ENCODE results near the gene MAD1L1.

The MAD1L1 gene

DNA sequence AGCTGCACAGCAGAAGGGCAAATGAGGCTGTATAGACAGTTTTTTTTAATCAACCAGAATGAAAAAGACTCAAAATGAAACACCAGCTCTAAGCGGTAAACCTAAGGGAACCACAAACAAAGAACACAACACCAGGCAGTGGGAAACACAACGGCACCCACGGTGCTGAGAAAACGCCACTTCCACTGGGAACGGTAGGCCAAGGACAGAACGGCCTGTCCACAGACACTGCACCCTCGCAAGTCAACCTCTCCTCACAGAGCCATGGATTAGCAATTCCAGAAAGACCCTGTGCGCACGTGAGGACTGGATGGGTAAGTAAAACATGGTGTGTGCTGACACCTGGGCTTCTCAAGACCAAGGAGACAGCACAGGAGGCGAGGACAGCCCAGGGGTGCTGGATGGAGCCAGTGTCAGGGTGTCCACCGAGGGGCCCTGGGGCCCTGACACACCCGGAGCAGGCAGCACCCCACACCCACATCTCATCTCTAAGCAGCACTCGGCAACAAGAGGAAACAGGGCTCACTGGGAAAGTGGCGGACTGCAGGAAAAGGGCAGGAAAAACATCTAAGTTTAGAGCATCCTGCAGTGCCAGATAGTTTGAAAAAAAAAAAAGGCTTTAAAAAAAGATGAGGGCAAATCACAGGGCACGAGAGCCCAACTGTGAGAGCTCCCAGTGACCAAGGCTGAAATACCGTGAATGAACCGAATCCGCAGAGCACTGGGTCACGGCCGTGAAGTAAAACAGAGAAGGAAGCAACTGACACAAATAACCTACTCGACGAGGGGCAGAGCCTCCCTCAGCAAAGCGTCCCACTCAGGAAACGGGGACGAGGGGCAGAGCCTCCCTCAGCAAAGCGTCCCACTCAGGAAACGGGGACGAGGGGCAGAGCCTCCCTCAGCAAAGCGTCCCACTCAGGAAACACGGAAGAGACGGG is 120.2 kb downstream of the MAD1L1 start:
- no peak for DNase-seq

DNA sequence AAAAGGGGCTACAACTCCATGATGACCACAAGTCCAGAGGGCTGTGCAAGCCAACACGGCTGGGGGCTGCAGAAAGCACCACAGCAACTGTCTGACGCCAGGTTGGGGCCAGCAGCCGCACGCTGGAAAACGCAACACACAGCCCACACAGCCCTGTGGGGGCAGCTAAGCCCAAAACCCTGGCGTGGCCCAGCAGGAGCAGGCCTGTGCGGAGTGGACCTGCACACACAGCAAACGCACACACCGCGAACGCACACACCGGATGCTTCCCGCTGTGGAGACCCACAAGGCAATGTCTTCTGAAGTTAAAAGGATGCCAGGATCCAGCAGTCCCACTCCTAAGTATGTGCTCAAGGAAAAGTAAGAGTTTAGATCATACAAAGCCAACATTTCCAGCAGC is 121.2 kb downstream of the MAD1L1 start:
- DNase-seq: no peak

DNA sequence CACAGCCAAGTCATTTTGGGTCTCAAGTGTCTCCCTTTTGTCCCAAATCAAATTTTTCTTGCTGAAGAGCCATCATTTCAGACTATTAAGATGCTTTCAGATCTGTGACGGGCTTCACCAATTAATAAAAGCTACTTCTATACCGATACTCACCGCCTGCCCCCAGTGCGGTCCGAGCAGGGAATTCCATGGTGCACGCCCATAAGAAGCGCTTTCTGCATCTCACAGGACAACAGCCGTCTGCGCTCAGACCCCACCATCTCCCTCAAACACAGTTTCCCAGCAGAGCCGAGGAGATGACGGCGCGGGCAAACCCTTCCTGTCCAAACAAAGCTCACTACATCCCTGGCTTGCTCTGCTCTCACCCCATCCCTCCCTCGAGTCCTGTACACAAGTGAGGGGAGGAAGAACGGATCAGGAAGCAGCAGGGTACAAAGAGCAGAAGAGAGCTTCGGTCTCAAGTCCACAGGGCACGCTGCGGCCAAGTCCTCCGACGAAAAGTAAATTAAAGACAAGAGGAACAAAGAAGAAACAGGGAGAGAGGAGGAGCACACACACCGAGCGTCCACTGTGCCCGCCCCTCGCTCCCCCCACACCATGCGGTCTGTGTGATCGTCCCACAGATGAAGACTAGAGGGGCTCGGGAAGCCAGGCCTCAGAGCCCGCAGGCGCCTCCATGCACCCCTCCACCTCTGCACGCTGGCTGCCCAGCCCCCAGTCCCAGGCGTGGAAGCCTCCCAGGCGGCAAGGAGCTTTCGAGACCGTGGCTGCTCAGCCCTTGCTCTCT is 121.9 kb downstream of the MAD1L1 start:
- DNase-seq: no peak

DNA sequence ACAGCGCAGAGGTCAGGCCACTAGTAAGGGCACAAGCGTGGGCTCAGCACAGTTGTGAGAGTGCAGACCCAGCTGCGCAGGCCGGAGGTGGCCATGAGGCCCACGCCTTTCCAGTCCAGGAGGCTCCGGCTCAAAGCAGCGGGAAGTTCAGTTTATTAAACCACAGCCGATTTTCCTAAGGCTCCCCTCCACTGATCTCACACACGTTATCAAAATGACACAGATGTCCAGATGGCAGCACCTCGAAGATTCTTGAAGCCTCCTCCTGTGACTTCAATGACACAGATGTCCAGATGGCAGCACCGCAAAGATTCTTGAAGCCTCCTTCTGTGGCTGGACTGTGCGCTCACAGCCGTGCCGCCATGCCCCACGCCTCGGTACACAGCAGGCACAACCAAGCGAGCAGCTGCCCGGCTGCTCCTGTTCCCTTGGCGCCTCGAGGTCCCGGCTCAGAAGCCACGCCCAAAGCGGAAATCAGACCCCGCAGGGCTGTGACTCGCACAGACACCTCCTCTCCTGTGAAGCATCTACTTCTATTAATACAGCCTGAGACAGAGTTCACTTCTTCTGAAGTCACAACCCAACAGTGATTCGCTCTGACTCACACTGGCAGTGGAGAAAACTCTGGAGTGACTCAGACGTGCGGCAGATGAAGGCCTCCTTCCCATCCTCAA is 122.7 kb downstream of the MAD1L1 start:
- peak in 1 of 2 donors; percentile 61 for DNase-seq

DNA sequence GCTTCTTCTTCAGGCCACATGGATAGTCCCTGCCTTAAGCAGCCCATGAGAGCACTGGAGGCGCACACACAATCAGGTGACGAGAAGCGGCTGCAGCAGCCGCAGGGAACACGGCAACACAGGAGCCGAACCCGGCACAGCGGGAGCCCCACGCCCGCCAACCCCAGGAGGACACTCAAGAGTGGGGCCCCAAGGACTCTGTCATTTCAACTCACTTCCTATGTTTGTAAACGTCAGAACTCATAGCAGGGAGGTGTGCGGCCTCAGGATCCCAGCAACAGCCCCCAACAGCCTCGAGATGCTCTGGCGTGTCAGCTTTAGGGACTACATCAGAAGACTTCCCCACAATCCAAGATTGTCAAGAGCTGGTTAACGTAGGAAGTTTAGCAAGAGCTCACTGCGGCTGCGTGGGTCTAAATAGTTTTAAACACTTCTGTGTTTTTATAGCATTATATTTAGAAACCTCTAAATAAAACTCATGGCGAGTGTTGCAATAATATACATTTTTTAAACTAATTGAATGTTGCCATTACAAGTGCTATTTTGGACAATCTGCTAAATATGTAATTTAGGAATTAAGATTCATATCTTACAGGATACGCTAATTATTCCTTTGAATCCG is 123.4 kb downstream of the MAD1L1 start:
- DNase-seq: no peak

DNA sequence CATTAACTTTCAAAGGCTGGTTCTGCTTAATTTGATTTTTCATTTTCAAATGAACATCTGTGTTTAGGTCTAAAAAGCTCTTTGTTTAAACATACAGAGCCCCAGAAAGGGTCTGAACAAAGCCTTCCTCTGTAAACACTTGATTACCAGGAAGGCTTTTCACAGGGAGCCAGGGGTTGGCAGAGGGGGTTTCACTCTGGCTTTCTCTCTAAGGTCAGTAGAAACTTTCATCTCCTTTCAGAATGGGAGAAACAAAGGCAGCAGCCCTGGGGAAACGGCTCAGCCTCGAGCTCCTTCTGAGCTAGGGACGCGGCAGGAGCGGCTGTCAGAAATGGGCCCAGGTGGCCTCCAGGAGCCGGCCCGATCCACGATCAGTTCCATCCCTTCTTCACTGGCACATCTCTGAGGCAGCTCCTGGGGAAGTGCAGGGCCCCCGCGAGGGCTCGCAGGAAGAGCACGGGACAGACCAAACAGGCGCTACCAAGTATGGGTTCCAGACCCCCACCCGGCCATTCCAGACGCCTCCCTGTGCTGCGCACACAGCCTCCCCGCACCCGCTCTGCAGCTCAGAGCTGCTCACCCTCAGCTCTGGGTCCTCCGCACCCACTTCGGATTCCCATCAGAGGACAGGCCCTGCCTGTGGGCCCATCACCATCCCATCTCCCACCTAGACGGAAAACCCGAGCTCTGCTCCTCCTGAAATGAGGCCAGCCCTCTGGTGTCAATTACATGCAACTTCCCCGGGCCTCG is 124.1 kb downstream of the MAD1L1 start:
- DNase-seq: no peak

DNA sequence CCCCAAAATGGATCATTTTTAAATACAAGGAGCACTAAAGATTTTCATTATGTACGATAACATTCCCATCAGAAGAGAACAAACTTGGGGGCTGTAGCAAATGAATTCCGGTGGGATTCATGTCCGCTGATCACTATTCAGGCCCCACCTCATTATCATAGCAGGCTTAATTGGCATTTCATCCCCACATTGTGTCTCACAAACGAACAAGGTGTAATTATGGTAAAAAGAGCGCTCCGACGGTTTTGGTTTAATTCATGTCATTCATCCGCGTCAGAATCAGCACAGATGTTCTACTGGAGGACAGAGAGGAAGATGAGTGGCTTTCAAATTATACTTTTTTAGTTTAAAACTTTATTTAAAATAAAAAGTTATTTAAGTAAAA is 124.7 kb downstream of the MAD1L1 start:
- DNase-seq: no peak

DNA sequence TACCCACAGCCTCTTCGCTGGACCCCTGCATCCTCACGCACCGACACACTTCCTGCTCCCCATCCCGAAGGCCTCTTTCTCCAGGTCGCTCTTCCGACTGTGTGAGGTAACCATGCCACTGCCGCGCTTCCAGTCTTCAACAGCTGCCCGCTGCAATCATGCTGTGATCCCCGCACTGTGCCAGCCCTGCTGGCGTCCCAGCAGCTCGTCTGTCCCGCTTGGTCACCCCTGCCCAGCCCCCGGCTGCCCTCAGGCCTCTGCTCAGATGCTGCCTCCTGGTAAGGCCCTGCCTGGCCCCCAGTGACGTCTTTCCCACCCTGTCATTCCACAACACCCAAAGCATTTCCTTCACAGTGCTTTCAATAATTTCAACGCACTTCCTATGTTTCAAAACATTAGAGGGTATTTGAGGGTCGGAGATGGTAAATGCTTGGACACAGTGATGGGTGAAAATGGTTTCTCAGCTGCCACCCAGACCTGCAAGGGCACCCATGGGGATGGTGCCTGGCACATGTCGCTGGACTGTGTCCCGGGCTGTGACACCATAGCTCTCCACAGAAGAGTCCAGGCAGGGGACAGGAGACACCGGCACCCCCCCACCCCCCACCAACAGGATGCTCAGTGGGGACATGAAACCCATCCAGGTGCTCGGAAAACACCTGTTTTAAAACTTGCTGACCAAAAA is 125.2 kb downstream of the MAD1L1 start:
- DNase-seq: no peak

DNA sequence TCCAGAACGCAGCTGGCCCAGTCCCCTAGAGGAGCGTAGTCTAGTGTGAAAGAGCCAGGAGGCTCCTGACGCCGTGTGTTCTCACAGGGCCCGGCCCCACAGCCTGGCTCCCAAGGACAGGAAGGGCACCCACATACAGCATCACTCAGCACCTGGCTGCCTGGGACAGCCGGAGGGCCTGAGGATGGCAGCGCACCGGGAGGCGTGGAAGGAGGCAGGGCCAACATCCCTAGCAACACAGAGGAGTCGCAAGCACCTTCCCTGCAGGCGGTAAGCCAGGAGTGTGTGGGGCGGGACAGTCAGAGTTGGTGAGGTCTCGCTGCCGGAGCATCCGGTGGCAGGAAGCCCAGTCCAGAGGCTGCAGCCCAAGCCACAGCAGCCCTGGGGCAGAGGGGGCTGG is 125.8 kb downstream of the MAD1L1 start:
- DNase-seq: no peak

DNA sequence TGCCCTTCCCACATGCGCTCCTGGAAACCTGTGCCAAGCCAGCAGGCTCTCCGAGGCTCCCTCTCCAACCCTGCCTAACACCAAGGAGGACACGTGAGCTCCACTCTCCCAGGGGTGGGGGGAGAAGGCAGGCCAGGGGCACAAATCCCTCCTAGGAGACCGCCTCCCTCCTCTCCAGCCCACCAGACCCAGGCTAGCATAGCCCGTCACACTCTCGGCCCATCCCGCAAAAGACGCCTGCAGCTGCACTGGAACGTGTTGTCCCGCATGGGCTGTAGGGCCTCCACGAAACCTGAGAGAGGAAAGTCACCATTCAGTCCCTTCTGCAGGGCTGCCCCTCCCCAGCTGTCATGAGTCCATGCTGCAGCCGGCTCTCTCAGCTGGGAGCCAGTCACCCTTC is 126.3 kb downstream of the MAD1L1 start:
- DNase-seq: no peak

DNA sequence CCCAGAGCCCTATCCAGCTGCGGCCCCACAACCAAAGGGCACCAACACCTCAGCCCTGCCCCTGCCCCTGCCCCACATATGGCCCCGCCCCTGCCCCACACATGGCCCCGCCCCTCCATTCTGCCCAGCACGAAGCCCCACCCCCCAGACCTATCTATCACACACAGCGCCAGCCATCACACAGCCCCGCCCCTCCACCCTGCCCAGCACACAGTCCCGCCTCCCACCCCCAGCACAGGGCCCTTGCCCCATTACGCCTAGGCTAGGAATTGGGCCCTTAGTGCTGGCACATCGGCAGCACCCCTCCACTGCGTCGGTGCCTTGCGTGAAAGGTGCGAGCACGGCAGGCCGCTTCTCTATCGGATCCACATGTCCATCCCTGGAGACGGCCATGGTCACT is 126.8 kb downstream of the MAD1L1 start:
- no peak for DNase-seq

DNA sequence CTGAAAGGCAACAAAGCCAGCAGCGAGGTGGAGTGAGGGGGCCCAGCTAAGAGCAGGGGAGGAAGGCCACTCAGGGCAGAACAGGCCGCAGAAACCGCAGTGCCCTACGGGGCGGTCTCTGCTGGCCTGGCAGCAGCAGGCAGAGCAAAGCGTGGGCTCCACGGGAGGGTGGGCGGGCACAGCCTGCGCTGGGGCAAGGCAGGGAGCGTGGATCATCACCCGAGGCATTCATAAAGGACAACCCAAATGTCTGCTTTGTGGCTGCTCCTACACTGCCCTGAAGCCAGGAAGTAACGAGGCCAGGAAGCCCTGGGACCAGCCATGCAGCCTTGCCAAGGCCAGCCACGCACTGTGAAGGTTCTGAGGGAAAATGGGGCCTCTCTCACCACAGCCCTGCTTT is 127.5 kb downstream of the MAD1L1 start:
- no peak for DNase-seq

DNA sequence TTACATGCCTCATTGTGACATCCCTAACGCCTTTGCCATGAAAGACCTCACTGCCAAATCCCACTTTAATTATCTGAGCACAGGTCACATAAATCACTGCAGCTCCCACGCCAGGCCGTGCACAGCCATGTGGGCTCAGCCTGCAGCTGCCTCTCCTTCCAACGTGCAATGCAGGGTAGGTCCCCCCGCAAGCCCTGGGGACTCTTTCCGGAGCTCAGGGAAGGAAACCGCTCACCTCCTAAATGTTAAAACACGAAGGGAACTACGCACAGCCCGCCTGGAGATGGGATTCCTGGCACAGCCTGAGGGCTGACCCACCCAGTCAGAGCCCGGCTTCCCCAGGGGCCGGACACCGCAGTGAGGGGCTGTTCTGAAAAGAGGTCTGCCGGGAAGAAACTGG is 128.0 kb downstream of the MAD1L1 start:
- DNase-seq: no peak

DNA sequence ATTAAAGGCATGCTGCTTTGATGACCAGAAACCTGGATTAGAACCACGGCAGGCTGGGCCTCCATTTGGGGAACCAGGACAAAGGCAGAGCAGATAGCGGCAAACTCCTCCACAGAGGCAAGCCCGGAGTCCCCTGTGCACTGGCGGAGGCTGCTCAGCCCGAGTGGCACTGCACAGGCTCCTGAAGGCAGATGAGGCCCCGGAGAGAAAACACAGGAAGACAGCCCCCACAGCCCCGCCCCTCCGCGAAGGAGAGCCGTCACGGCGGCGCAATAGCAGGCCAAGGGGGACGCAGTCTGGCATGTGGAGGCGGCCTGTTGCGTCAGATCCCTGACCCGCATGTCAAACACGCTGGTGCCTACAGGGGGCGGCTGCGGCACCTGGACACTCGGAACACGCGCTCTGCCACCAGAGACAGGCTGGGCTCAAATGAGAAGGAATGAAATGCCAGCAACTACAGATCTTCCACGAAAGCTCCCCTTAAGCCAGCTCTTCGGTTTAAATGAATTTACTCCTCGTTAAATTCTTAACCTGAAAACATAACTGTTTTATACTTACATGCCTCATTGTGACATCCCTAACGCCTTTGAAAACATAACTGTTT is 128.5 kb downstream of the MAD1L1 start:
- DNase-seq: peak; percentile 66 to 83

DNA sequence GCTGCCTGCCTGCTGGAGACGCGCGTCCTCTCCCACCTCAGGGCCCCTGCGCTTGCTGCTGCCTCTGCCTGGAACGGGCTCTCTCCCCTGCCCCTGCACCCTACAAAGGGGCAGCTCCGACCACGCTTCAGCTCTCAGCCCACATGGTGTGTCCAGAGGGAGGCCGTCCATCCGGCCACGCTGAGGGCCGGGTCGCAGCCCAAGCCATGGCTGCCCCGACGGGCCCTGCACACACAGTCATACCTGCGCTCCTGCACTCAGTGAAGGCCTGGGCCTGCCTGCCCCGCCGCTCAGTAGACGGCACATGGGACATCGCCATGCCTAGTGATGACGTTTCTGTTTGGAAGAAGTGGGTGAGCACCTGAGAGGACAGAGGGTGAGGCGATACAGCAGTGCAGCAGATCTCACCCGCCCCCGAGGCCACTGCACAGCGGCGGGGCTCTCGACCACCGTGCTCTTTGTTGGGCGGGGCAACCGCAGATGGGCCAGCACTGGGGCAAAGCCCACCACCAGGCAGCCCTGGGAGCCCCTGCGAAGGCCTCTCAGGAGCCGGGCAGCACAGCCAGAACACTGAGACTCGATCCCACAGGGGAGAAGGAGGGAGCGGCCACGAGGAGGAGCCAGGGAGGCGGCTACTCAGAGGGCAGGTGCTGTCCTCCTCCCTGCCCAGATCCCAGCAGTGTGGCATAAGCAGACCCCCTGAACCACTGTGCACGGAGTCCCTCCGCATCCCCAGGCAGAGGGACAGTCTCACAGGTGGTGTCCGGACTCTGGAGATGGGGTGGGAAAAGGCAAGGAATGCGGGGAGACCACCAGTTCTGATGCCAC is 129.5 kb downstream of the MAD1L1 start:
- DNase-seq: no peak

DNA sequence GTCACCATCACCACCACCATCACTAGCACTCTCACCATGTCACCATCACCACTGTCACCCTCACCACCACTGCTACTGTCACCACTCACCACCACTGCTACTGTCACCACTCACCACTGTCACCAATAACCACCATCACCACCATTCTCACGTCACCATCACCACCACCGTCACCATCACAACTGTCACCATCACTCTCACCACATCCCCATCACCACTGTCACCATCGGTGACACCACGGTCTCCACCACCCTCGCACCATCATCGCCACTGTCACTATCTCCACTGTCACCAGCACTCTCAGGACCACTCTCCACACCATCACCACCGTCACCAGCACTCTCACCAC is 130.4 kb downstream of the MAD1L1 start:
- peak; percentile 43 to 45 for DNase-seq

DNA sequence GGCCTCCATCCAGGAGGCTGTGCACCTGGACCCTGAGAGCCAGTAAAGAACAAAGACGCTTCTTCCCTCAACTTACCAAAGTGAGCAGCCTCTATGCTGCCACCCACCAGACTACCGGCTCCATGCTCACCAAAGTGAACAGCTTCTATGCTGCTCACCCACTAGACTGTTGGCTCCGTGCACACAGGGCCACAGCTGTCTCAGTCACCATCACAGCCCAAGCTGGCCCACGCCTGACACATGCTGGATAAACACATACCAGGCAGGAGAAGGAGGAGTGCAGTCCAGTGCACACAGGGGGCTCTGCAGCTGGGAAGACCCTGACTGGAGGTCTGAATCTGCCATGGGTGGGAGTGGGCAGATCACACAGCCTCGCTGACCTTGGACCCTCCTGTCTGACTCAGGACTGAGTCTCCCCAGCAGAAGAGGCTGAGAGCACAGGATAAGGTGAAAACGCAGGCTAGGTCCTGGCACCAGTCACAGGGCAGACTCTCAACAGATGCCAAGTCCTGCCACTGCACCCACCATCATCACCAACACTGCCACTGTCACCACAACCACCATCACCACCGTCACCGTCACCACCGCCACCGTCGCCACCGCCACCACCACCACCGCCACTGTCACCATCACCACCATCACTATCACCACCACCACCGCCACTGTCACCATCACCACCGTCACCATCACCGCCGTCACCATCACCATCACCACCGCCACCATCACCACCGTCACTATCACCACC is 130.9 kb downstream of the MAD1L1 start:
- no peak for DNase-seq

DNA sequence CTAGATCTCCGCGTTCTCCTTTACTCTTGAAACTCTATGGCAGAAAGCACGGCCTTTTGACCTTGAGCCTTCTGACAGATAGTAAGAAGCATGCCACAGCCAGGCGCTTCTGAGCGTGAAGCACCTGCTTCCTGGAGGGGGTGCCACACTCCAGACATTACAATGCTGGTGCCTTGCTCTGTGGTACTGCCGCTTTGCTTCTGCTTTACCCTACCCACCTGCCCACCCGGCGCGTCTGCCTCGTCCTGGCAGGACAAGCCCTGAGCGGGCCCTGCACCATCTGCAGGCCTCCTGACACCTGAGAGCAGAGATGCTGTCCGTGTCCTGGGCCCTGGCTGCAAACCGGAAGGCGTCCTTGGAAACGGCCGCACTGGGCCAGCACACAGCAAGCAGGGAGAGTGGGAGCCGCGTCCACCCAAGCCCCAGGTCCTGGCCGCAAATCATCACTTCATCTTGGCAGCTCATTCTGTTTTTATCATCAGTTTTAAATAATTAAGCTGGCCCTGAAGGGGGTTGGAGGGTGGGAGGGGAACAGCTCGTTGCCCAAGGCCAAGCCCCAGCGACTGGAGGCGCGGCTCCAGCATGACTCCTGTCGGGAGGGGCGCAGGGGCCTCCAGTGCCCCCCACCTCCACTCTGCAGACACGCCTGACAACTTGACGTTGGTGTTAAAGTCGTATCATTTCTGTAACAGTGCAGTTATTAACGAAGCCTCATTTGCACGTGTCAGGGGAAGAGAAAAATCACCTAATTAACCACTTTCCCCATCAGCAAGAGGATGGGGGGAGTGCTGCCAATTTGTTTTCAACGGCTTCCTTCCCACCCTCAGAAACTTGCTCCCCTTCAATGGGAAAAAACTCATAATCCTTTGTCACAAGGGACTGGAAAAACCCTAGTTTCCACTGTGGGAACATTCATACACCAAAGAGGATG is 132.2 kb downstream of the MAD1L1 start:
- DNase-seq: peak in 1 of 2 donors; percentile 77

All from CD4-positive, alpha-beta T cell treated with Interleukin-4 for 1 hour (primary cell).